PFSK-1 (cell line): Measurements from ENCODE around the gene OSBPL3.

Source experiments
- FOXP2 ChIP-seq: optimal IDR thresholded peaks from 2 replicates; pipeline ENCODE3; 2011; ENCODE audit warnings: borderline replicate concordance, control low read depth, inconsistent platforms; ENCODE audit not compliant: insufficient read depth; ENCODE audit errors: extremely low read length, extremely low read depth
- POLR2AphosphoS5 ChIP-seq: IDR thresholded peaks from 2 replicates; pipeline ENCODE4 v1.6.1; 2012; ENCODE audit warnings: low read depth, mild to moderate bottlenecking, control low read depth, low read length, moderate library complexity
- SIN3A ChIP-seq: IDR thresholded peaks from 2 replicates; pipeline ENCODE4 v1.6.1; 2012; ENCODE audit warnings: mild to moderate bottlenecking, low read length, moderate library complexity, borderline replicate concordance; ENCODE audit not compliant: insufficient read depth
- TAF1 ChIP-seq: IDR thresholded peaks from 2 replicates; pipeline ENCODE4 v1.6.1; 2012; ENCODE audit warnings: low read length, control low read depth, borderline replicate concordance; ENCODE audit not compliant: insufficient read depth
- TF ChIP-seq, protein P1 (sequence below), 2 experiments: IDR thresholded peaks; 2 replicates each; pipeline versions ENCODE4 v1.6.1 to v1.8.0; 2011 to 2012; ENCODE audit warnings: low read depth in 2 of 2, low read length in 2 of 2, control low read depth in 1 of 2, inconsistent platforms in 1 of 2, mild to moderate bottlenecking in 1 of 2, moderate library complexity in 1 of 2; ENCODE audit not compliant: insufficient read depth in 1 of 2

DNA sequence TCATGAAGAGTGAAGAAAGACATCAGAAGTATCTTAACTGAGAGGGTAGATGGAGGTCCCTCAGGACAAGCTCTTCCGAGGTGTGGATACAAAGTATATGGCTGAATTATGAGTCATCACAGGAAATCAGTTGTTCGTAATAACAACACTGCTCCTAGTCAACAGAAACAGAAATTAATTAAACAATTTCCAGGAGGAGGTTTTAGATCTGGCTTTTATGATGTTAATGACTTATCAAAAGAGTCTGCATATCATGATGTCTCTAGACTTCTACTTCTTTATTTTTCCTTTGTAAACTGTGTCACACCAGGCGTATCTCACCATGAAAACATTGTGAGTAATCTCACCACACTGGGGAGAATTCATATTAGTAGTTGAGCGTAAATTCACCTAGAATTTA is 31.2 kb downstream of the OSBPL3 start:
- TF ChIP-seq POLR2AphosphoS5 (no peak), TAF1 (no peak), SIN3A (no peak), FOXP2 (no peak)
- TF ChIP-seq, protein P1, sequence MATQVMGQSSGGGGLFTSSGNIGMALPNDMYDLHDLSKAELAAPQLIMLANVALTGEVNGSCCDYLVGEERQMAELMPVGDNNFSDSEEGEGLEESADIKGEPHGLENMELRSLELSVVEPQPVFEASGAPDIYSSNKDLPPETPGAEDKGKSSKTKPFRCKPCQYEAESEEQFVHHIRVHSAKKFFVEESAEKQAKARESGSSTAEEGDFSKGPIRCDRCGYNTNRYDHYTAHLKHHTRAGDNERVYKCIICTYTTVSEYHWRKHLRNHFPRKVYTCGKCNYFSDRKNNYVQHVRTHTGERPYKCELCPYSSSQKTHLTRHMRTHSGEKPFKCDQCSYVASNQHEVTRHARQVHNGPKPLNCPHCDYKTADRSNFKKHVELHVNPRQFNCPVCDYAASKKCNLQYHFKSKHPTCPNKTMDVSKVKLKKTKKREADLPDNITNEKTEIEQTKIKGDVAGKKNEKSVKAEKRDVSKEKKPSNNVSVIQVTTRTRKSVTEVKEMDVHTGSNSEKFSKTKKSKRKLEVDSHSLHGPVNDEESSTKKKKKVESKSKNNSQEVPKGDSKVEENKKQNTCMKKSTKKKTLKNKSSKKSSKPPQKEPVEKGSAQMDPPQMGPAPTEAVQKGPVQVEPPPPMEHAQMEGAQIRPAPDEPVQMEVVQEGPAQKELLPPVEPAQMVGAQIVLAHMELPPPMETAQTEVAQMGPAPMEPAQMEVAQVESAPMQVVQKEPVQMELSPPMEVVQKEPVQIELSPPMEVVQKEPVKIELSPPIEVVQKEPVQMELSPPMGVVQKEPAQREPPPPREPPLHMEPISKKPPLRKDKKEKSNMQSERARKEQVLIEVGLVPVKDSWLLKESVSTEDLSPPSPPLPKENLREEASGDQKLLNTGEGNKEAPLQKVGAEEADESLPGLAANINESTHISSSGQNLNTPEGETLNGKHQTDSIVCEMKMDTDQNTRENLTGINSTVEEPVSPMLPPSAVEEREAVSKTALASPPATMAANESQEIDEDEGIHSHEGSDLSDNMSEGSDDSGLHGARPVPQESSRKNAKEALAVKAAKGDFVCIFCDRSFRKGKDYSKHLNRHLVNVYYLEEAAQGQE (IDR thresholded peaks at IDR 0.05; ENCODE audit: insufficient read depth in 1 of 2, low read depth in 2 of 2, low read length in 2 of 2): no peak
